Peyer's patch (tissue), 4 donors: ENCODE results near the gene PACSIN2. TPM values are rescaled to one million over a fixed set of nuclear protein-coding genes. Genes with fewer than 3 reads are reported as not detected.

ENCODE experiments used
- DNase-seq, 3 donors: peaks; one replicate each; pipeline ENCODE4 v3.0.0-alpha.2; 2017 to 2019
- H3K27ac ChIP-seq, 4 donors: fragments of 200-600 bp; sonication (generic); one replicate each; pipeline ENCODE4 v1.5.1; 2016 to 2019
- H3K27me3 ChIP-seq, 2 donors: fragments of 200-600 bp; sonication (generic); one replicate each; pipeline ENCODE4 v1.5.1; 2019
- H3K36me3 ChIP-seq, 3 donors: fragments of 200-600 bp; sonication (generic); one replicate each; pipeline ENCODE4 v1.5.1; 2016 to 2019
- H3K4me1 ChIP-seq, 4 donors: fragments of 200-600 bp; sonication (generic); one replicate each; pipeline ENCODE4 v1.5.1; 2016 to 2019
- H3K4me3 ChIP-seq, 4 donors: fragments of 200-600 bp; sonication (generic); 1 replicate in 3 of 4; 2 replicates in 1 of 4; pipeline ENCODE4 v1.5.1; 2016 to 2019; ENCODE audit warnings: mild to moderate bottlenecking in 1 of 4
- H3K9me3 ChIP-seq, 4 donors: fragments of 200-600 bp; sonication (generic); one replicate each; pipeline ENCODE4 v1.5.1; 2016 to 2019; ENCODE audit warnings: mild to moderate bottlenecking in 1 of 4
- CTCF ChIP-seq, 6 experiments: fragments of 450-650 bp in 4 of 6; fragments of 200-600 bp in 2 of 6; sonication (generic) in 1 of 6; IDR thresholded peaks; one replicate each; pipeline ENCODE4 v1.5.1; 2017 to 2019; ENCODE audit warnings: antibody characterized with exemption in 6 of 6, mild to moderate bottlenecking in 3 of 6, moderate library complexity in 1 of 6
- POLR2A ChIP-seq, 2 donors: fragments of 450-650 bp; IDR thresholded peaks; one replicate each; pipeline ENCODE4 v1.5.1; 2017; ENCODE audit warnings: antibody characterized with exemption in 2 of 2, mild to moderate bottlenecking in 2 of 2, moderate library complexity in 2 of 2
- total RNA-seq, 4 donors: library from RNA; depleted of rRNA; stranded (reverse); fragments of >200 nt; gene quantifications; one replicate each; pipeline ENCODE4 v1.1.0, GENCODE V29; 2016

PACSIN2 gene
- total RNA-seq, 4 donors from 2014 or later, result 58.0 to 149 (median 110) TPM

- peaks cover 0 to 48% (median 7%) of the 10 kb centered on the region in 4 donors for H3K4me1 ChIP-seq
- TF ChIP-seq POLR2A (IDR thresholded peaks at IDR 0.05), result no peak
- no peak for TF ChIP-seq CTCF (IDR thresholded peaks at IDR 0.05)
- DNase-seq, result peak in 1 of 3 donors; percentile 38
- H3K27me3 ChIP-seq, result no peaks in the 10 kb centered on the region
- no peak overlapping the region for H3K27ac ChIP-seq
- H3K36me3 ChIP-seq, result no peaks in the 10 kb centered on the region
- H3K4me3 ChIP-seq, result no peak overlapping the region
- no peaks in the 10 kb centered on the region for H3K9me3 ChIP-seq
Observed at GRCh38 chr22:42946546-42947198, 68.3 kb downstream of the PACSIN2 start.

GRCh38 chr22:42945736-42946135 is 69.2 kb downstream of the PACSIN2 start:
- Histone ChIP-seq H3K27ac (no peak overlapping the region), H3K27me3 (no peaks in the 10 kb centered on the region), H3K9me3 (no peaks in the 10 kb centered on the region), H3K4me3 (no peak overlapping the region), H3K36me3 (no peaks in the 10 kb centered on the region), H3K4me1 (peaks cover 0 to 46% (median 7%) of the 10 kb centered on the region in 4 donors)
- peak in 1 of 3 donors; percentile 33 for DNase-seq
- TF ChIP-seq CTCF (IDR thresholded peaks at IDR 0.05), result no peak
- TF ChIP-seq POLR2A (IDR thresholded peaks at IDR 0.05), result no peak

- no peak for TF ChIP-seq CTCF (IDR thresholded peaks at IDR 0.05)
- no peak for TF ChIP-seq POLR2A (IDR thresholded peaks at IDR 0.05)
- H3K4me3 ChIP-seq, result no peak overlapping the region
- no peaks in the 10 kb centered on the region for H3K27me3 ChIP-seq
- no peaks in the 10 kb centered on the region for H3K36me3 ChIP-seq
- peak in 1 of 3 donors; percentile 28 for DNase-seq
- no peak overlapping the region for H3K27ac ChIP-seq
- peaks cover 5 to 46% (median 7%) of the 10 kb centered on the region in 4 donors for H3K4me1 ChIP-seq
- no peaks in the 10 kb centered on the region for H3K9me3 ChIP-seq
Observed at GRCh38 chr22:42945027-42945426, 69.9 kb downstream of the PACSIN2 start.

GRCh38 chr22:42944409-42944808 is 70.5 kb downstream of the PACSIN2 start:
- H3K27ac ChIP-seq, result peak overlapping the region in 1 of 4 donors; percentile 23
- TF ChIP-seq POLR2A (IDR thresholded peaks at IDR 0.05) (no peak), CTCF (IDR thresholded peaks at IDR 0.05) (no peak)
- H3K36me3 ChIP-seq, result no peaks in the 10 kb centered on the region
- no peak overlapping the region for H3K4me3 ChIP-seq
- DNase-seq, result no peak
- H3K4me1 ChIP-seq, result peaks cover 6 to 52% (median 10%) of the 10 kb centered on the region in 4 donors
- no peaks in the 10 kb centered on the region for H3K27me3 ChIP-seq
- H3K9me3 ChIP-seq, result no peaks in the 10 kb centered on the region

- DNase-seq, result peak in 1 of 3 donors; percentile 34
- H3K27ac ChIP-seq, result peak overlapping the region in 2 of 4 donors; percentile 22 to 23
- no peaks in the 10 kb centered on the region for H3K27me3 ChIP-seq
- TF ChIP-seq CTCF (IDR thresholded peaks at IDR 0.05) (no peak), POLR2A (IDR thresholded peaks at IDR 0.05) (no peak)
- no peaks in the 10 kb centered on the region for H3K36me3 ChIP-seq
- no peak overlapping the region for H3K4me3 ChIP-seq
- no peaks in the 10 kb centered on the region for H3K9me3 ChIP-seq
- H3K4me1 ChIP-seq, result peaks cover 6 to 54% (median 10%) of the 10 kb centered on the region in 4 donors
Observed at GRCh38 chr22:42943981-42944380, 71.0 kb downstream of the PACSIN2 start.
